K562 (cell line): Measurements from ENCODE around the gene MAB21L4. TPM values are rescaled to one million over a fixed set of nuclear protein-coding genes. Genes with fewer than 3 reads are reported as not detected.

ENCODE experiments used
- NR2C2 ChIP-seq, 2 experiments: fragments of 200-800 bp in 1 of 2; sonication (Bioruptor generic) in 1 of 2; sonication (generic) in 1 of 2; formaldehyde crosslinking in 1 of 2; IDR thresholded peaks; 2 replicates each; pipeline versions ENCODE4 v1.6.1 to v1.8.0; 2016 to 2022; ENCODE audit warnings: mild to moderate bottlenecking in 1 of 2, missing compliant biosample characterization in 1 of 2, missing genetic modification characterization in 1 of 2, missing genetic modification reagents in 1 of 2
- POU5F1 ChIP-seq: fragments of 150-350 bp; IDR thresholded peaks from 2 replicates; pipeline ENCODE4 v1.6.1; 2014; ENCODE audit warnings: borderline replicate concordance, low read length, low read depth, mild to moderate bottlenecking; ENCODE audit not compliant: partially characterized antibody
- RAD21 ChIP-seq, 2 experiments: fragments of 250-450 bp in 1 of 2; fragments of 450-650 bp in 1 of 2; sonication (Bioruptor Pico) in 1 of 2; formaldehyde crosslinking in 1 of 2; IDR thresholded peaks in 1 of 2; conservative IDR thresholded peaks in 1 of 2; 2 replicates each; pipeline versions ENCODE4 v1.4.0 to v1.8.0; 2020 to 2022; ENCODE audit warnings: mild to moderate bottlenecking in 2 of 2, moderate library complexity in 1 of 2
- RB1 ChIP-seq: fragments of 450-650 bp; IDR thresholded peaks from 2 replicates; pipeline ENCODE4 v1.6.1; 2017; ENCODE audit warnings: low read depth, mild to moderate bottlenecking
- SMC3 ChIP-seq: conservative IDR thresholded peaks from 2 replicates; pipeline ENCODE4 v1.6.1; 2011; ENCODE audit warnings: low read depth, low read length, improper control_type of control experiment; ENCODE audit not compliant: insufficient read depth
- SREBF1 ChIP-seq: fragments of 150-350 bp; IDR thresholded peaks from 2 replicates; pipeline ENCODE4 v1.6.1; 2014; ENCODE audit warnings: antibody characterized with exemption, low read depth, low read length, borderline replicate concordance
- ZEB2 ChIP-seq: fragments of 450-650 bp; IDR thresholded peaks from 2 replicates; pipeline ENCODE4 v1.6.1; 2016
- ZNF263 ChIP-seq: sonication (generic); formaldehyde crosslinking; IDR thresholded peaks from 2 replicates; pipeline ENCODE4 v1.8.0; 2022; ENCODE audit warnings: mild to moderate bottlenecking, missing genetic modification reagents, borderline replicate concordance
- ZNF436 ChIP-seq: fragments of 250-450, 450-650 bp; sonication (Bioruptor Pico); formaldehyde crosslinking; IDR thresholded peaks from 2 replicates; pipeline ENCODE4 v1.7.0; 2020; ENCODE audit warnings: mild to moderate bottlenecking
- polyA plus RNA-seq, 8 experiments: library from polyadenylated mRNA; depleted of rRNA in 4 of 8; stranded (reverse) in 5 of 8; unstranded in 3 of 8; fragments of >200 nt; fragmentation: Nextera tagmentation in 2 of 8; fragmentation: Illumina TruSeq in 1 of 8; extraction: Ambion mirVana in 2 of 8; extraction: Trizol in 1 of 8; gene quantifications; 2 replicates each; pipeline versions ENCODE4 v1.2.1 to v1.2.3, GENCODE V29; 2011 to 2014; ENCODE audit warnings: inconsistent platforms in 1 of 8, missing spikeins in 1 of 8
- total RNA-seq, 7 experiments: library from RNA; depleted of rRNA in 6 of 7; stranded (reverse); fragments of >200 nt in 6 of 7; fragmentation: Illumina TruSeq in 2 of 7; extraction: Trizol in 2 of 7; gene quantifications; 2 replicates each; pipeline versions ENCODE4 v1.2.1 to v1.2.3, GENCODE V29; 2011 to 2021; ENCODE audit warnings: low replicate concordance in 1 of 7
- TF ChIP-seq, protein P1 (sequence below), 3 experiments: IDR thresholded peaks in 2 of 3; conservative IDR thresholded peaks in 1 of 3; 2 replicates each; pipeline ENCODE4 v1.5.1; 2011 to 2012; ENCODE audit warnings: low read length in 3 of 3, mild to moderate bottlenecking in 3 of 3, control low read depth in 2 of 3, improper control_type of control experiment in 1 of 3, inconsistent platforms in 1 of 3, low read depth in 1 of 3, mixed read lengths in 1 of 3, moderate library complexity in 1 of 3; ENCODE audit not compliant: insufficient read depth in 2 of 3
- TF ChIP-seq, protein P2 (sequence below): sonication (generic); formaldehyde crosslinking; IDR thresholded peaks from 2 replicates; pipeline ENCODE4 v1.8.0; 2022; ENCODE audit warnings: missing genetic modification reagents, mild to moderate bottlenecking, moderate library complexity, borderline replicate concordance
- TF ChIP-seq, protein P3 (sequence below): IDR thresholded peaks from 2 replicates; pipeline ENCODE4 v1.6.1; 2014; ENCODE audit warnings: antibody characterized with exemption

The MAB21L4 gene
- total and polyA plus RNA-seq, 9 of the 15 experiments (the other 6 are each of a cell fraction or from before 2014, with no cell fraction given): 0.03 TPM; not detected in 8

DNA sequence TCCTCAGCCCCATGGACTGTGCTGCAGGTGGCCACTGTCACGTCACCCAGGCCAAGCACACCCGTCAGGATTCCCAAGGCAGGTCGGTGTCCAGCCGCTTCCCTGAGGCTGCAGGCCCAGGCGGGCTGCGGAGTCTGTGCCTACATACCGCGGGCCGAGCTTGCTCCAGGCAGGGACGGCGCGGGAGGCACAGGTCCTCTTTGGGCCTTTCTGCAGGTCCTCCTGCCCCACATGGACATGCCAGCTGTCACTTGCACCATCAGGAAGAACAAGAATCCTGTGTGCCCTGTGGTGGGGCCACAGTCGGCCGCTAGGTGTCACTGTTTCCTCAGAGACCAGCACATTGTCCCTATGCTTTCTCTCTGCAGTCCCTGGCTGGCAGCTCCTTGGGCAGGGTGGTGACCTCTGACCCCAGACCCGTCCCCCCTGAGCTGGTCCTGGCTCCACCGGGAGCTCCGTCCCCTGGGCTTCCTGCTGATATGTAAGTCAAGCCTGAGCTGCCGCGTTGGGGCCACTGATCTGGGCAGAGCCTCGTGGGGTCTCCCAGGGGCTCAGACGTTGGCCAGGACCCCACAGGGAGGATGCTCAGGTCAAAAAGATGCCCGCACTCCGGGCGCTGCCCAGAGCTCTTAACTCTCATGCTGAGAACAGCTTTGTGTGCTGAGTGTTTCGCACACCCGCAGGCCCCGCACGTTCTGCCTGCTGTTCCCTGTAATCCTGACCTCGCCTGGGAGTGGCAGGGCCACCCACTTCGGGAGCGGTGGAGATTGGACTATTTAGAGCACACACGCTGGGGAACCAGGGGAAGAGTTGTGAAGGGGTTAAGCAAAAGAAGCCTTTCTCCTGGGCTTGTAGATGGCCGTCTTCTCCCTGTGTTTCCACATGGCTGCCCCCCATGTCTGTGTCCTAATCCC is 44.6 kb downstream of the MAB21L4 start (continued):
- TF ChIP-seq, protein P1, sequence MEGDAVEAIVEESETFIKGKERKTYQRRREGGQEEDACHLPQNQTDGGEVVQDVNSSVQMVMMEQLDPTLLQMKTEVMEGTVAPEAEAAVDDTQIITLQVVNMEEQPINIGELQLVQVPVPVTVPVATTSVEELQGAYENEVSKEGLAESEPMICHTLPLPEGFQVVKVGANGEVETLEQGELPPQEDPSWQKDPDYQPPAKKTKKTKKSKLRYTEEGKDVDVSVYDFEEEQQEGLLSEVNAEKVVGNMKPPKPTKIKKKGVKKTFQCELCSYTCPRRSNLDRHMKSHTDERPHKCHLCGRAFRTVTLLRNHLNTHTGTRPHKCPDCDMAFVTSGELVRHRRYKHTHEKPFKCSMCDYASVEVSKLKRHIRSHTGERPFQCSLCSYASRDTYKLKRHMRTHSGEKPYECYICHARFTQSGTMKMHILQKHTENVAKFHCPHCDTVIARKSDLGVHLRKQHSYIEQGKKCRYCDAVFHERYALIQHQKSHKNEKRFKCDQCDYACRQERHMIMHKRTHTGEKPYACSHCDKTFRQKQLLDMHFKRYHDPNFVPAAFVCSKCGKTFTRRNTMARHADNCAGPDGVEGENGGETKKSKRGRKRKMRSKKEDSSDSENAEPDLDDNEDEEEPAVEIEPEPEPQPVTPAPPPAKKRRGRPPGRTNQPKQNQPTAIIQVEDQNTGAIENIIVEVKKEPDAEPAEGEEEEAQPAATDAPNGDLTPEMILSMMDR (IDR thresholded peaks at IDR 0.05 in 2 of 3, conservative IDR thresholded peaks at IDR 0.05 in 1 of 3; ENCODE audit: insufficient read depth in 2 of 3, low read depth in 1 of 3, low read length in 3 of 3): peak; percentile 75 to 80 (median 79)
- TF ChIP-seq RB1 (0 out of 2 replicates have a peak, but pooled peaks have one; percentile 25), ZEB2 (no peak), NR2C2 (CRISPR knock-in tag; IDR thresholded peaks at IDR 0.05) (peak; percentile 77; the same call in 1 of the 2 replicates), NR2C2 (tag; IDR thresholded peaks at IDR 0.05) (peak; percentile 80), SREBF1 (no peak), POU5F1 (no peak), RAD21 (CRISPR knock-in tag; conservative IDR thresholded peaks at IDR 0.05 in 1 of 2, IDR thresholded peaks at IDR 0.05 in 1 of 2) (peak; percentile 54 to 73), ZNF263 (CRISPR knock-in tag) (peak; percentile 42; the same call in 1 of the 2 replicates), ZNF436 (no peak), SMC3 (peak; percentile 55; the same call in 1 of the 2 replicates)
- TF ChIP-seq, protein P2, sequence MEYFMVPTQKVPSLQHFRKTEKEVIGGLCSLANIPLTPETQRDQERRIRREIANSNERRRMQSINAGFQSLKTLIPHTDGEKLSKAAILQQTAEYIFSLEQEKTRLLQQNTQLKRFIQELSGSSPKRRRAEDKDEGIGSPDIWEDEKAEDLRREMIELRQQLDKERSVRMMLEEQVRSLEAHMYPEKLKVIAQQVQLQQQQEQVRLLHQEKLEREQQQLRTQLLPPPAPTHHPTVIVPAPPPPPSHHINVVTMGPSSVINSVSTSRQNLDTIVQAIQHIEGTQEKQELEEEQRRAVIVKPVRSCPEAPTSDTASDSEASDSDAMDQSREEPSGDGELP (CRISPR knock-in tag): peak; percentile 42
- TF ChIP-seq, protein P3, sequence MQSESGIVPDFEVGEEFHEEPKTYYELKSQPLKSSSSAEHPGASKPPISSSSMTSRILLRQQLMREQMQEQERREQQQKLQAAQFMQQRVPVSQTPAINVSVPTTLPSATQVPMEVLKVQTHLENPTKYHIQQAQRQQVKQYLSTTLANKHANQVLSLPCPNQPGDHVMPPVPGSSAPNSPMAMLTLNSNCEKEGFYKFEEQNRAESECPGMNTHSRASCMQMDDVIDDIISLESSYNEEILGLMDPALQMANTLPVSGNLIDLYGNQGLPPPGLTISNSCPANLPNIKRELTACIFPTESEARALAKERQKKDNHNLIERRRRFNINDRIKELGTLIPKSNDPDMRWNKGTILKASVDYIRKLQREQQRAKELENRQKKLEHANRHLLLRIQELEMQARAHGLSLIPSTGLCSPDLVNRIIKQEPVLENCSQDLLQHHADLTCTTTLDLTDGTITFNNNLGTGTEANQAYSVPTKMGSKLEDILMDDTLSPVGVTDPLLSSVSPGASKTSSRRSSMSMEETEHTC: no peak
- TF ChIP-seq, all 486 proteins: peak for 10
